ENCODE data around the gene PPM1E. TPM values are rescaled to one million over a fixed set of nuclear protein-coding genes. Genes with fewer than 3 reads are reported as not detected.

The PPM1E gene
- total RNA-seq, 4 donors from 2014 or later: 0.19 to 0.48 (median 0.46) TPM; not detected in 1

DNA sequence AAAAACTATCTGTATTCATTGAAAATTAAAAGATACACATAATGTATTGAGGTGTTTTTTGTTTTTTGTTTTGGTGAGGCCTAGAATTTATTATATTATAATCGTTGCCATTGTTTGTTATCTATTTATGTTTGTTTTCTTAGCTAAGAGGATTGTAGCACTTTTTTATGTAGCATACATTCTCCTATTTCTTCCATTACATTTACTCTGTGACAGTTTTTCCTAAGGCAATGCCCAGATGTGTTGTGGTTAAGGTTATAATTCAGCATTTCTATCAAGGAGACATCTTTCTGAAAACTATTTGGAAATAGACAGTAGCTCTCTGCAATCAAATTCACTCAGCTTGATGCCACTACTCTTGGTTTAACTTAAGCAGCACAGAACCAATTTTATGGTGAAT lies 161.6 kb downstream of the PPM1E start:
- ATAC-seq (ENCODE audit: low FRiP score) (no peak), DNase-seq (ENCODE audit: low spot score) (no peak)
- TF ChIP-seq, protein P1, sequence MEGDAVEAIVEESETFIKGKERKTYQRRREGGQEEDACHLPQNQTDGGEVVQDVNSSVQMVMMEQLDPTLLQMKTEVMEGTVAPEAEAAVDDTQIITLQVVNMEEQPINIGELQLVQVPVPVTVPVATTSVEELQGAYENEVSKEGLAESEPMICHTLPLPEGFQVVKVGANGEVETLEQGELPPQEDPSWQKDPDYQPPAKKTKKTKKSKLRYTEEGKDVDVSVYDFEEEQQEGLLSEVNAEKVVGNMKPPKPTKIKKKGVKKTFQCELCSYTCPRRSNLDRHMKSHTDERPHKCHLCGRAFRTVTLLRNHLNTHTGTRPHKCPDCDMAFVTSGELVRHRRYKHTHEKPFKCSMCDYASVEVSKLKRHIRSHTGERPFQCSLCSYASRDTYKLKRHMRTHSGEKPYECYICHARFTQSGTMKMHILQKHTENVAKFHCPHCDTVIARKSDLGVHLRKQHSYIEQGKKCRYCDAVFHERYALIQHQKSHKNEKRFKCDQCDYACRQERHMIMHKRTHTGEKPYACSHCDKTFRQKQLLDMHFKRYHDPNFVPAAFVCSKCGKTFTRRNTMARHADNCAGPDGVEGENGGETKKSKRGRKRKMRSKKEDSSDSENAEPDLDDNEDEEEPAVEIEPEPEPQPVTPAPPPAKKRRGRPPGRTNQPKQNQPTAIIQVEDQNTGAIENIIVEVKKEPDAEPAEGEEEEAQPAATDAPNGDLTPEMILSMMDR (IDR thresholded peaks at IDR 0.05): no peak

DNA sequence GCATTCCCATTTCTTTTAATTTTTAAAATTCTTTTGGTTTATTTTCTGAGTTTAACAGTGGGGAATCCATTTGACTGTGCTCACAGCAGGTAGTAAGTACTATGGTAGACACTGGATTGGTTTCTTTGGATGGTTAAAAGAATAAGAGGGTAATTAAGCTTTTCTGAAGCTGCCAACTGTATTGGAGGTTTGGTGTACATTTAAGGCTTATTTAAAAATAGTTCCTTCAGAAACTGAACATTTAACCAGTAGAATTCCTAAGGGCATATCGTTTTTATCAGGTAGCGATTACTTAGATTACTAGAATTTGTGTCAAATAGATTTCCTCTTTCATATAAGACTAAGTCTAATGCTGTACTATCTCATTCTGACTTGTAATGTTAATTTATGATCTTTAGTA lies 162.4 kb downstream of the PPM1E start:
- no peak for DNase-seq (ENCODE audit: low spot score)
- TF ChIP-seq, protein P1 (IDR thresholded peaks at IDR 0.05): no peak
- no peak for ATAC-seq (ENCODE audit: low FRiP score)

DNA sequence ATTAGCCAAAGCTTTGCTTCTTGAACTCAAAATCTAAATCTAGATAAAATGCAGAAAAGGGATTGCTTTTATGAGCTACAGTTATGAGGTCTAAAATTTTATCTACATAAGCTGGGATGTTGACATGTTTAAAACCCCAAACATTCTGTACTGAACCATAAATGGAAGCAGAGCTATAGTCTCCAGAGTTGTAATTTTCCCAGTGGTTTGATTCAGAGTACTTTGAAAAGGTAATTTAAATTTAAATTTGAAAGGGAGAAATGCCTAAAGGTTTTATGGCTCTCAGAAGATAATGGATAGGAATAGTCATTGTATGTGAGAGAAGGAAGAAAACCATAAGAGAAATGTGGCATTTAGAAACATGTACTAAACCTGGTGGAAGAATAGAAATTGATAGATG lies 163.2 kb downstream of the PPM1E start:
- TF ChIP-seq, protein P1 (IDR thresholded peaks at IDR 0.05): no peak
- ATAC-seq (ENCODE audit: low FRiP score) (no peak), DNase-seq (ENCODE audit: low spot score) (no peak)

GRCh38 chr17:58920773-58921172 lies 165.1 kb downstream of the PPM1E start:
- ATAC-seq (ENCODE audit: low FRiP score): no peak
- no peak for DNase-seq (ENCODE audit: low spot score)
- TF ChIP-seq, protein P1 (IDR thresholded peaks at IDR 0.05): no peak

DNA sequence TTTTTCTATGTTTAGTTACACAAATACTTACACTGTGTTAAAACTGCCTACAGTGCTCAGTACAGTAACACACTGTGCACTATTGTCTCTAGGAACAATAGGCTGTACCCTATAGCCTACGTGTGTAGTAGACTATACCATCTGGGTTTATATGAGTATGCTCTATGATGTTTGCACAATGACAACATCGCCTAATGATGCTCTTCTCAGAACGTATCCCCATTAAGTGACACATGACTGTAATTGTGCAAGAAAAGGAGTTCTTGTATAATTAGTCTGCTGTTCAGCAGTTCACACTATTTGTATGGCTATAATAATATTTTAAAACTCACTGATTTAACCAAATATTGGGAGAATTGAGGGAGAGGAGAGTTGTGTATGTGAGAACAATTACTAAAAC lies 177.3 kb downstream of the PPM1E start:
- ATAC-seq (ENCODE audit: low FRiP score) (no peak), DNase-seq (ENCODE audit: low spot score) (no peak)
- TF ChIP-seq, protein P1 (IDR thresholded peaks at IDR 0.05): no peak

DNA sequence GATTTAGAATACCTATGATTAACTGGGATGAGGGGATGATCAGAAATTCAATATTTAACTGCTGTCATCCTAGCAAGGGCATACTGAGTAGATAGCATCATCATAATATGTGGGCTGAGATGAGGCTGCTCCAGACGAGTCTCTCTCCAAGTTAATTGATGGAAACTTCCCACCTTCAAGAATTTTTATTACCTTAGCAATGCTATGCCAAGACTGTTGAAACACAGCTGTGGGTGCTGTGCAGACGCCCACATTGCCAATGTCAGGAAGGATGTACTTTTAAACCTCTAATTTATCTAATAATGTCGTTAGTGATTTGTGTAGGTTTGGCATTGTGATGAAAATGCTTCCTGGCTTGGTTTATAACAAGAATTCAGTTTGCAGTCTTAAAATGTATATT lies 180.6 kb downstream of the PPM1E start:
- DNase-seq (ENCODE audit: low spot score) (no peak), ATAC-seq (ENCODE audit: low FRiP score) (no peak)
- TF ChIP-seq, protein P1 (IDR thresholded peaks at IDR 0.05): no peak

- DNase-seq (ENCODE audit: low spot score): no peak
- no peak for ATAC-seq (ENCODE audit: low FRiP score)
- TF ChIP-seq, protein P1 (IDR thresholded peaks at IDR 0.05): no peak
Measured at GRCh38 chr17:58944166-58944565, 188.5 kb downstream of the PPM1E start.
